Gastrocnemius medialis (tissue), 4 donors: Measurements from ENCODE around the gene ZMAT5.

Experiments
- POLR2A ChIP-seq, 2 donors: fragments of 450-650 bp; IDR thresholded peaks; one replicate each; pipeline ENCODE4 v1.6.1; 2017; ENCODE audit warnings: antibody characterized with exemption in 2 of 2, mild to moderate bottlenecking in 2 of 2, moderate library complexity in 2 of 2
- TF ChIP-seq, protein P1 (sequence below), 5 experiments: fragments of 450-650 bp in 3 of 5; fragments of 200-600 bp in 2 of 5; sonication (generic) in 2 of 5; IDR thresholded peaks in 4 of 5; conservative IDR thresholded peaks in 1 of 5; 1 replicate in 4 of 5; 2 replicates in 1 of 5; pipeline ENCODE4 v1.5.1; 2016 to 2019; ENCODE audit warnings: antibody characterized with exemption in 5 of 5, mild to moderate bottlenecking in 3 of 5, moderate library complexity in 3 of 5

DNA sequence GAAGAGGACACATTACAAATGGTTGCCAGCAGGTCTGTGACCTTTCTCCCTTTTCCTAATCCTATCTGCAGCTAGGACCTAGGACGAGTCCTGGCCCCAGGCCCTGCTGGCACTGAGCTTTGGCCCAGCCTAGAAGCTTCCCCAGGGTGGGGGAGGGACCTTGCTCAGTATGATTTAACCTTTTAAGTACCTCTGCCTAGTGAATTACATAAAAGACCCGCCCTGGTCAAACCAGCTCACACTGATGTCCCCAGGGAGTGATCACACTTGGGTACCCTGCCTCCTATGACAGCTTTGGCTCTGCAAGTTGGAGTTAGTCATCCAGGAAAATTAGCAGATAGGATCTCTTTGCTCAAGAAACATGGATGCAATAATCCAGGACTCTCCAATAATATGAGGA lies 49.3 kb upstream of the ZMAT5 start:
- TF ChIP-seq, protein P1, sequence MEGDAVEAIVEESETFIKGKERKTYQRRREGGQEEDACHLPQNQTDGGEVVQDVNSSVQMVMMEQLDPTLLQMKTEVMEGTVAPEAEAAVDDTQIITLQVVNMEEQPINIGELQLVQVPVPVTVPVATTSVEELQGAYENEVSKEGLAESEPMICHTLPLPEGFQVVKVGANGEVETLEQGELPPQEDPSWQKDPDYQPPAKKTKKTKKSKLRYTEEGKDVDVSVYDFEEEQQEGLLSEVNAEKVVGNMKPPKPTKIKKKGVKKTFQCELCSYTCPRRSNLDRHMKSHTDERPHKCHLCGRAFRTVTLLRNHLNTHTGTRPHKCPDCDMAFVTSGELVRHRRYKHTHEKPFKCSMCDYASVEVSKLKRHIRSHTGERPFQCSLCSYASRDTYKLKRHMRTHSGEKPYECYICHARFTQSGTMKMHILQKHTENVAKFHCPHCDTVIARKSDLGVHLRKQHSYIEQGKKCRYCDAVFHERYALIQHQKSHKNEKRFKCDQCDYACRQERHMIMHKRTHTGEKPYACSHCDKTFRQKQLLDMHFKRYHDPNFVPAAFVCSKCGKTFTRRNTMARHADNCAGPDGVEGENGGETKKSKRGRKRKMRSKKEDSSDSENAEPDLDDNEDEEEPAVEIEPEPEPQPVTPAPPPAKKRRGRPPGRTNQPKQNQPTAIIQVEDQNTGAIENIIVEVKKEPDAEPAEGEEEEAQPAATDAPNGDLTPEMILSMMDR (IDR thresholded peaks at IDR 0.05 in 4 of 5, conservative IDR thresholded peaks at IDR 0.05 in 1 of 5) = no peak
- TF ChIP-seq POLR2A (IDR thresholded peaks at IDR 0.05) = no peak
